Measurements from ENCODE around the gene ZNF467. TPM values are rescaled to one million over a fixed set of nuclear protein-coding genes. Genes with fewer than 3 reads are reported as not detected.

ZNF467 gene
- total RNA-seq, 5 donors from 2014 or later (not counting 1 experiment from before 2014, with no cell fraction given) = 3.0 to 5.3 (median 4.5) TPM

GRCh38 chr7:149760538-149760937 is 12.8 kb downstream of the ZNF467 start:
- H3K9me3 ChIP-seq = no peaks in the 10 kb centered on the region
- ChIA-PET CTCF (no interaction called here), POLR2A (no interaction called here)
- 100% methylated on average over 2 of the region's 6 CpGs for WGBS (ENCODE audit: insufficient coverage)
- Mint-ChIP-seq H3K27me3 (no peaks in the 10 kb centered on the region), H3K27ac (no peak overlapping the region), H3K4me3 (no peak overlapping the region), H3K9me3 (no peaks in the 10 kb centered on the region), H3K36me3 (no peaks in the 10 kb centered on the region), H3K4me1 (no peaks in the 10 kb centered on the region)
- ATAC-seq (replicated peaks in 1 of 4) = no peak
- H3K4me3 ChIP-seq (ENCODE audit: control insufficient read depth in 1 of 2, extremely low read depth in 1 of 2, low read length in 1 of 2) = no peak overlapping the region
- peaks cover 0 to 2% of the 10 kb centered on the region in 2 experiments for H3K27me3 ChIP-seq (replicated peaks in 1 of 2; ENCODE audit: control insufficient read depth in 2 of 2, extremely low read depth in 1 of 2, insufficient read depth in 2 of 2, low read length in 1 of 2)
- no peak overlapping the region for H3K27ac ChIP-seq (ENCODE audit: low read length)
- peaks cover 0 to 7% of the 10 kb centered on the region in 2 donors for H3K36me3 ChIP-seq (ENCODE audit: control insufficient read depth in 2 of 2, extremely low read depth in 1 of 2, insufficient read depth in 1 of 2, low read length in 1 of 2)
- no peak for DNase-seq
- no peaks in the 10 kb centered on the region for H3K4me1 ChIP-seq (ENCODE audit: control insufficient read depth in 1 of 2, extremely low read depth in 1 of 2, insufficient read depth in 2 of 2, low read length in 2 of 2)

GRCh38 chr7:149759093-149759860 is 14.1 kb downstream of the ZNF467 start:
- no peak for DNase-seq
- H3K27me3 Mint-ChIP-seq = no peaks in the 10 kb centered on the region
- Histone ChIP-seq H3K4me3 (ENCODE audit: control insufficient read depth in 1 of 2, extremely low read depth in 1 of 2, low read length in 1 of 2) (no peak overlapping the region), H3K4me1 (ENCODE audit: control insufficient read depth in 1 of 2, extremely low read depth in 1 of 2, insufficient read depth in 2 of 2, low read length in 2 of 2) (no peaks in the 10 kb centered on the region), H3K36me3 (ENCODE audit: control insufficient read depth in 2 of 2, extremely low read depth in 1 of 2, insufficient read depth in 1 of 2, low read length in 1 of 2) (no peaks in the 10 kb centered on the region), H3K27me3 (replicated peaks in 1 of 2; ENCODE audit: control insufficient read depth in 2 of 2, extremely low read depth in 1 of 2, insufficient read depth in 2 of 2, low read length in 1 of 2) (peaks cover 0 to 2% of the 10 kb centered on the region in 2 experiments), H3K9me3 (no peaks in the 10 kb centered on the region), H3K27ac (ENCODE audit: low read length) (no peak overlapping the region)
- H3K4me1 Mint-ChIP-seq = no peaks in the 10 kb centered on the region
- ATAC-seq (replicated peaks in 1 of 4) = no peak
- H3K9me3 Mint-ChIP-seq = no peaks in the 10 kb centered on the region
- H3K4me3 Mint-ChIP-seq = no peak overlapping the region
- WGBS (ENCODE audit: insufficient coverage) = 80% methylated on average over 3 of the region's 12 CpGs
- ChIA-PET CTCF (no interaction called here), POLR2A (no interaction called here)
- H3K27ac Mint-ChIP-seq = no peak overlapping the region
- H3K36me3 Mint-ChIP-seq = no peaks in the 10 kb centered on the region

GRCh38 chr7:149753375-149754233 is 19.8 kb downstream of the ZNF467 start:
- ChIA-PET POLR2A (no interaction called here), CTCF (no interaction called here)
- H3K27ac Mint-ChIP-seq = no peak overlapping the region
- peaks cover 0 to 13% (median 0%) of the 10 kb centered on the region in 3 donors for H3K9me3 Mint-ChIP-seq
- H3K4me1 Mint-ChIP-seq = no peaks in the 10 kb centered on the region
- peaks cover 2% of the 10 kb centered on the region for H3K36me3 Mint-ChIP-seq
- 78% methylated on average over 12 of the region's 20 CpGs for WGBS (ENCODE audit: insufficient coverage)
- no peak for DNase-seq
- Histone ChIP-seq H3K9me3 (no peaks in the 10 kb centered on the region), H3K4me1 (ENCODE audit: control insufficient read depth in 1 of 2, extremely low read depth in 1 of 2, insufficient read depth in 2 of 2, low read length in 2 of 2) (no peaks in the 10 kb centered on the region), H3K27ac (ENCODE audit: low read length) (no peak overlapping the region), H3K4me3 (ENCODE audit: control insufficient read depth in 1 of 2, extremely low read depth in 1 of 2, low read length in 1 of 2) (no peak overlapping the region), H3K27me3 (replicated peaks in 1 of 2; ENCODE audit: control insufficient read depth in 2 of 2, extremely low read depth in 1 of 2, insufficient read depth in 2 of 2, low read length in 1 of 2) (no peaks in the 10 kb centered on the region), H3K36me3 (ENCODE audit: control insufficient read depth in 2 of 2, extremely low read depth in 1 of 2, insufficient read depth in 1 of 2, low read length in 1 of 2) (no peaks in the 10 kb centered on the region)
- H3K27me3 Mint-ChIP-seq = no peaks in the 10 kb centered on the region
- no peak overlapping the region for H3K4me3 Mint-ChIP-seq
- no peak for ATAC-seq (replicated peaks in 1 of 4)

GRCh38 chr7:149752646-149753045 is 20.7 kb downstream of the ZNF467 start:
- no peak overlapping the region for H3K27ac Mint-ChIP-seq
- ATAC-seq (replicated peaks in 1 of 4) = no peak
- POLR2A ChIA-PET = no interaction called here

GRCh38 chr7:149751043-149751775 is 22.2 kb downstream of the ZNF467 start:
- no peaks in the 10 kb centered on the region for H3K4me1 Mint-ChIP-seq
- WGBS (ENCODE audit: insufficient coverage) = 85% methylated on average over 6 of the region's 8 CpGs
- CTCF ChIA-PET = interaction anchor here in 1 of 2 donors (0.5 kb wide), 1 partner anchor 1273 kb away, joined by 4 read pairs; the partner anchor contains the start of gene ATG9B
- Histone ChIP-seq H3K9me3 (no peaks in the 10 kb centered on the region), H3K4me3 (ENCODE audit: control insufficient read depth in 1 of 2, extremely low read depth in 1 of 2, low read length in 1 of 2) (no peak overlapping the region), H3K4me1 (ENCODE audit: control insufficient read depth in 1 of 2, extremely low read depth in 1 of 2, insufficient read depth in 2 of 2, low read length in 2 of 2) (no peaks in the 10 kb centered on the region), H3K27ac (ENCODE audit: low read length) (no peak overlapping the region), H3K27me3 (replicated peaks in 1 of 2; ENCODE audit: control insufficient read depth in 2 of 2, extremely low read depth in 1 of 2, insufficient read depth in 2 of 2, low read length in 1 of 2) (peaks cover 0 to 12% of the 10 kb centered on the region in 2 experiments), H3K36me3 (ENCODE audit: control insufficient read depth in 2 of 2, extremely low read depth in 1 of 2, insufficient read depth in 1 of 2, low read length in 1 of 2) (no peaks in the 10 kb centered on the region)
- no peaks in the 10 kb centered on the region for H3K27me3 Mint-ChIP-seq
- peaks cover 2% of the 10 kb centered on the region for H3K36me3 Mint-ChIP-seq
- H3K9me3 Mint-ChIP-seq = peaks cover 0 to 13% (median 0%) of the 10 kb centered on the region in 3 donors
- no peak for DNase-seq
- H3K27ac Mint-ChIP-seq = no peak overlapping the region
- no peak overlapping the region for H3K4me3 Mint-ChIP-seq
- POLR2A ChIA-PET = no interaction called here
- ATAC-seq (replicated peaks in 1 of 4) = no peak

More at GRCh38 chr7:149752646-149753045, 20.7 kb downstream of the ZNF467 start:
- Histone ChIP-seq H3K36me3 (ENCODE audit: control insufficient read depth in 2 of 2, extremely low read depth in 1 of 2, insufficient read depth in 1 of 2, low read length in 1 of 2) (no peaks in the 10 kb centered on the region), H3K4me3 (ENCODE audit: control insufficient read depth in 1 of 2, extremely low read depth in 1 of 2, low read length in 1 of 2) (no peak overlapping the region), H3K27ac (ENCODE audit: low read length) (no peak overlapping the region), H3K4me1 (ENCODE audit: control insufficient read depth in 1 of 2, extremely low read depth in 1 of 2, insufficient read depth in 2 of 2, low read length in 2 of 2) (no peaks in the 10 kb centered on the region), H3K9me3 (no peaks in the 10 kb centered on the region), H3K27me3 (replicated peaks in 1 of 2; ENCODE audit: control insufficient read depth in 2 of 2, extremely low read depth in 1 of 2, insufficient read depth in 2 of 2, low read length in 1 of 2) (peaks cover 0 to 2% of the 10 kb centered on the region in 2 experiments)
- Mint-ChIP-seq H3K4me1 (no peaks in the 10 kb centered on the region), H3K36me3 (peaks cover 2% of the 10 kb centered on the region), H3K4me3 (no peak overlapping the region), H3K27me3 (no peaks in the 10 kb centered on the region), H3K9me3 (peaks cover 0 to 13% (median 0%) of the 10 kb centered on the region in 3 donors)
- 72% methylated on average over 4 of the region's 5 CpGs for WGBS (ENCODE audit: insufficient coverage)
- no peak for DNase-seq
- CTCF ChIA-PET = no interaction called here

- ATAC-seq (replicated peaks in 1 of 4) (no peak), DNase-seq (no peak)
- H3K4me3 ChIP-seq (ENCODE audit: control insufficient read depth in 1 of 2, extremely low read depth in 1 of 2, low read length in 1 of 2) = no peak overlapping the region
- peaks cover 0 to 13% (median 0%) of the 10 kb centered on the region in 3 donors for H3K9me3 Mint-ChIP-seq
- peaks cover 0 to 20% of the 10 kb centered on the region in 2 experiments for H3K27me3 ChIP-seq (replicated peaks in 1 of 2; ENCODE audit: control insufficient read depth in 2 of 2, extremely low read depth in 1 of 2, insufficient read depth in 2 of 2, low read length in 1 of 2)
- H3K27ac ChIP-seq (ENCODE audit: low read length) = no peak overlapping the region
- no peaks in the 10 kb centered on the region for H3K4me1 ChIP-seq (ENCODE audit: control insufficient read depth in 1 of 2, extremely low read depth in 1 of 2, insufficient read depth in 2 of 2, low read length in 2 of 2)
- ChIA-PET POLR2A (no interaction called here), CTCF (no interaction called here)
- H3K9me3 ChIP-seq = no peaks in the 10 kb centered on the region
- no peak overlapping the region for H3K27ac Mint-ChIP-seq
- H3K4me3 Mint-ChIP-seq = no peak overlapping the region
- H3K27me3 Mint-ChIP-seq = no peaks in the 10 kb centered on the region
- 100% methylated on average over 4 of the region's 9 CpGs for WGBS (ENCODE audit: insufficient coverage)
- no peaks in the 10 kb centered on the region for H3K4me1 Mint-ChIP-seq
- H3K36me3 Mint-ChIP-seq = peaks cover 2% of the 10 kb centered on the region
- no peaks in the 10 kb centered on the region for H3K36me3 ChIP-seq (ENCODE audit: control insufficient read depth in 2 of 2, extremely low read depth in 1 of 2, insufficient read depth in 1 of 2, low read length in 1 of 2)
Measured at GRCh38 chr7:149750122-149750845, 23.1 kb downstream of the ZNF467 start.
